RPMI7951 (cell line): Measurements from ENCODE around the gene PROK2. TPM values are rescaled to one million over a fixed set of nuclear protein-coding genes. Genes with fewer than 3 reads are reported as not detected.

ENCODE experiments used
- DNase-seq: peaks from one replicate; pipeline ENCODE4 v3.0.0-alpha.2; 2012; ENCODE audit warnings: low read depth
- total RNA-seq: library from RNA; depleted of rRNA; stranded (reverse); fragments of >200 nt; shearing (Covaris generic); gene quantifications from 2 replicates; pipeline ENCODE4 v1.2.3, GENCODE V29; 2014; rRNA removed

Gene PROK2, protein sequence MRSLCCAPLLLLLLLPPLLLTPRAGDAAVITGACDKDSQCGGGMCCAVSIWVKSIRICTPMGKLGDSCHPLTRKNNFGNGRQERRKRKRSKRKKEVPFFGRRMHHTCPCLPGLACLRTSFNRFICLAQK
- not detected in 2 replicates for total RNA-seq

GRCh38 chr3:71784914-71785531 lies at the start of gene PROK2:
TSS of gene PROK2 (minus strand) at chr3:71785148. CDS start at chr3:71785052, 96 bp downstream.
- DNase-seq, result no peak

DNA sequence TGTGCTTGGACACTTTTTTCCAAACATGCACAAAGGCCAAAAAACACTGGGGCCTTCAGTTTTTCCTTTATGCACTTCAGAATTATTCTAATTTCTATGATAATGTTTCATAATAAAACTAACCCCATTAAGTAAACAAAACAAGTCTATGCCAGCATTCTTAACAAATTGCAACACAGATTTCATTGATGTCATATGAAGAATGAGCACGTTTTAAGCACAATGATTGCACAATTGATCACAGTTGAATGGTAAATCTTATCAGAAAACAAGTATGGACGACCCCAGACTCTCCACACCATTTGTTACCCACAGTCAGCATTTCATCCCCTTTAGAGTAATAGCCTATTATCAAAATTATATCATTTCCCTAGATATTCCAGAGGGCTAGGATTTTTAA lies 46.7 kb upstream of the PROK2 start:
- DNase-seq, result no peak

DNA sequence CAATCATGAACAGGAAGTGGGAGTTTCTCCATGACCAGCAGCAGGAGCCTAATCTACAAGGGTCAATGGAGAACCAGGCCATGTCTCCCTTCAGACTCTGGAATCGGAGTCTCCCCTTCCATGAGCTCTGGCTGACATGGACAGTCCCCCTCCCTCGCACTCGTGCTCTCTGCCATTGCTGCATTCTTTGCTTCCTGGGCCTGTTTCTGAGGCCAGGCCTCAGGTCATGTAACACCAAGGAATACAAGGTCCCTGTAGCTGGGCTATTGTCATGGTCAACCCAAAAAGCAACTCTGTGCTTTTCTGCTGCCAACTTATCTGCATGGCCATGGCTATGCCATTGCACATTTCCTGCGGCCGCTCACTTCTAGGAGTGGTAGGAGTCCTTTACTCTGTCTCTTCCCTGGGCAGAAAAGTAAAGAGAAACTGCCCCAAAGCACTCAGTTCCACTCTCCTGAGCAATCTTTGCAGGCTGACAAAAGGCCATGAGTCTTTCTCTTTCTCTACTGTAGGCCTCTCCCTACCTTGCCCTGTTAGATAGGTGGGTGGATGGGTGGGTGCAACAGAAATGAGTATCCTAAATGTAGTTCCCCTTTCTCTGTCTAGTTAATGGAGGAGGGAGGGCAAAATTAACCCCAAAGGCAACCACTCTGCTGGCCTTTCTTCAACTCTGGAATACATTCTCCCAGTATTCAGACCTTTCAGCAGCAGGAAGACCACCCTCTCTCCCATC lies 40.8 kb upstream of the PROK2 start:
- no peak for DNase-seq

GRCh38 chr3:71821116-71821515 lies 36.2 kb upstream of the PROK2 start:
- DNase-seq, result no peak

DNA sequence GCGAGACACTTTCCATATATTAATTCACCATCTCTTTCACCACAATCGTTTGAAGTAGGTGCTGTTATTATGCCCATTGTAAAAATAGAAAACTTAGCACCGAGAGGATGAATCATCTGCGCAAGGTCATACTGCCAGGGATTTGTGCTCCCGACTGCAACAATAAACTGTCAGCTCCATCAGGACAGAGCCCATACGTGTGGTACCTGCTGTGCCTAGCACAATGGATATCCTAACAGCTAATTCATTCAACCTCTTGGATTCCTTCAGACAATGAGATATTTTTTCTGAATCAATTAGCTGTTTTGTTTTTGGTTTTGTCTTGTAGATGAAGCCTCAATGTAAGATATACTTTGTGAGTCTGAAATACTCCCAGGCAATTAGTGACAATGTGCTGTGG lies 32.3 kb upstream of the PROK2 start:
- no peak for DNase-seq

DNA sequence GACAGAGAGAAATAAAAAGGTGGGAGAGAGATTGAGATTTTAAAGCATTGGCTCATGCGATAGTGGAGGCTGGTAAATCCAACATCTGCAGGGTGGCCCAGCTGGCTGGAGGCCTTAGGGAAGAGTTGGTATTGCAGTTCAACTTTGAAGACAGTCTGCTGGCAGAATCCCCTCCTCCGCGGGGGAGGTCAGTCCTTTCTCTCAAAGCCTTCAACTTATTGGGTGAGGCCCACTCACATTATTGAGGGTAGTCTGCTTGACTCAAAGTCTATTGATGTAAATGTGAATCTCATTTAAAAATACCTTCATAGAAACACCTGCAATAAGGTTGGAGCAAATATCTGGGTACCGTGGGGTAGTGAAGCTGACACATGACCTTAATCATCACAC lies 31.8 kb upstream of the PROK2 start:
- DNase-seq, result no peak

GRCh38 chr3:71815340-71816067 lies 30.6 kb upstream of the PROK2 start:
- no peak for DNase-seq

- DNase-seq, result no peak
Measured at GRCh38 chr3:71813704-71814103, 28.8 kb upstream of the PROK2 start.

GRCh38 chr3:71813073-71813472 lies 28.1 kb upstream of the PROK2 start:
- DNase-seq, result no peak

GRCh38 chr3:71810056-71810455 lies 25.1 kb upstream of the PROK2 start:
- no peak for DNase-seq

- no peak for DNase-seq
Measured at GRCh38 chr3:71809321-71810026, 24.5 kb upstream of the PROK2 start.

DNA sequence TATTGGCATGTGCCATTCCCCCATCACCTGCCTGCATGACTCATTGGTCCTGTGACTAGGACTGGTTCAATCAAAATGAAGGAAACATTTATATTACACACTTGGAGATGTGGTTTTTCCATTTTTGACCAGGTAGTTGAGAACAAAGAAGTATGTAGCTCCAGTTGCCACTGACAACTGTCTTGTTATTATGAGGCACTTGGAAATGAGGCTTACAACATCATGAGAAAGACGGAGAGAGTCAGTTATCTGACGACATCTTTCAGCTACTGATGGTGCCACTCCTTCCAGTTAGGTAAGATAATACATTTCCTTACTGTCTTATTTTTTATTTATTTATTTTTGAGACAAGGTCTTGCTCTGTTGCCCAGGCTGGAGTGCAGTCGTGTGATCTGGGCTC lies 21.8 kb upstream of the PROK2 start:
- no peak for DNase-seq

GRCh38 chr3:71805691-71806090 lies 20.7 kb upstream of the PROK2 start:
- DNase-seq, result no peak

DNA sequence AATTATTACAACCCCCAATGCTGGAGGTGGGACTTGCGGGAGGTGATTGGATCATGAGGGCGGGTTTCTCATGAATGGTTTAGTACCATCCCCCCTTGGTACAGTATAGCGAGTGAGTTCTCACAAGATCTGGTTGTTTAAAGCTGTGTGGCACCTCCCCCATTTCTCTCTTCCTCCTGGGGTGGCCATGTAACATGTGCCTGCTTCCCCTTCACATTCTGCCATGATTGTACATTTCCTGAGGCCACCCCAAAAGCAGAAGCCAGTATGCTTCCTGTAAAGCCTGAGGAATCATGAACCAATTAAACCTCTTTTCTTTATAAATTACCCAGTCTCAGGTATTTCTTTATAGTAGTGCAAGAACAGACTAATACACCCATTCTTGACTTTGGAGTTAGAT lies 20.3 kb upstream of the PROK2 start:
- DNase-seq, result no peak

DNA sequence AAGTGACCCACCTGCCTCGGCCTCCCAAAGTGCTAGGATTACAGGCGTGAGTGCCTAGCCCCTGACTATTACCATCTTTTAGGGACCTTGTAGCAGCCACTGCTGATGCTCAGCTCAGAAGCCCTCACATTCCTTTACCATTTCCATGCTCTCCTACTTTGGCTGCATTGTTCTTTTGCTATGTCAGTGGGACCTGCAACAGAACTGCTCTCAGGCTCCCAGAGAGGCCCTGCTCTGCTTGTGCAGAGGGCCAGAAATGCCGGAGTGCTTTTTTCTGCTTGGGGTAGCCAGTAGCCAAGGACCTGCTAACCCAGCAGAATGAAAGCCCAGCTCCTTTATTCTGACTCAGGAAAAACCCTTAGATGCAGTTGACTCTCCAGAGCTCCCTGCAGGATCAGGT lies 18.3 kb upstream of the PROK2 start:
- DNase-seq, result no peak

DNA sequence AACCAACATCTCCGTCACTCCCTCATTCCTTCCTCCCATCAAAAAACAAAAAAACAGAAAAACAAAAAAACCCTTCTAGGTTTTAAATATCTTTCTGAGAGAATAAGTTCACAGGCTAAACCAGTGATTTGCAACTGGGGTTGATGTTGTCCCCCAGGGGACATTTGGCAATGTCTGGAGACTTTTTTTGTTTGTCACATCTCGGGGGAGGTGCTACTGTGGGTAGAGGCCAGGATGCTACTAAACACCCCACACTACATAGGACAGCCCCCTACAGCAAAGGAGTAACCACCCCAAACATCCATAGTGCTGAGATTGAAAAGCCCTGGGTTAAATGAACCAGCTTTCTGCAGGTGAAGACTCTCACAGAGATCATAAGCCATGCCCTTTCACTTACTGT lies 17.0 kb upstream of the PROK2 start:
- no peak for DNase-seq

GRCh38 chr3:71800023-71800422 lies 15.1 kb upstream of the PROK2 start:
- DNase-seq, result no peak

DNA sequence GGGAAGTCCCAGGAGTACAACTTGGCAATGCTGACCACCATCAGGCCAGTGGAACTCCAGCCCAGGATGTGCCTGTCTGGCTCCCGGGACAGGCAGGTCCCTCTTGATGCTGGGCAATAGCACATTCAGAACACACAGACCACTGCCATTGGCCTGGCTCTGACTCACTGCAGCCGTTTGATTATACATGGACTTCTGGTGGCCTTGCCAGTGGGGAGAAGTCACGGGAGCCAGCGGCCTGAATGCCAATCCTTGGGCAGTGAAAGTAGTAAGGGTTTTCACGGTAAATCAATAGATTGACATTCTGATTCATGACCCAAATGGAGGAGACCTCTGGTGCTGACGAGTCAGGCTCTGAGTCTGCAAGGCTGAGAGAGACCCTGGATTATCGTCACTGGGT lies 12.5 kb upstream of the PROK2 start:
- DNase-seq, result no peak

DNA sequence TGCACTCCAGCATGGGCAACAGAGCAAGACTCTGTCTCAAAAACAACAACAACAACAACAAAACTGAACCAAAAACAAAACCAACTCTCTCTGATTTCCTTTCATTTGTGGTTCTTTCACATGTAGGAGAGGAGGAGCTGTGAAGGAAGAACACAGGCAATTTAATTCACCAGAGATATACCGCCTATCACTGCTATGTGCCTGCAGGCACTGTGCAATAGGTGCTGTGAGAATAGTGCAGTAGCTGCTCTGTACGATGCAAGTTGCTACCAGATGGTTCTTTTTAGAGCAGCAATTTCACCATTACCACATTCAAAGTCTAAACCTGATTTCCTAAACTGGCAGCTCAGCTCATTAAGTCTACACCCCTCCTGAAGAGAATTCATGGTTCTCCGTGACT lies 11.3 kb upstream of the PROK2 start:
- no peak for DNase-seq

GRCh38 chr3:71791634-71792033 lies 6.7 kb upstream of the PROK2 start:
- DNase-seq, result no peak

DNA sequence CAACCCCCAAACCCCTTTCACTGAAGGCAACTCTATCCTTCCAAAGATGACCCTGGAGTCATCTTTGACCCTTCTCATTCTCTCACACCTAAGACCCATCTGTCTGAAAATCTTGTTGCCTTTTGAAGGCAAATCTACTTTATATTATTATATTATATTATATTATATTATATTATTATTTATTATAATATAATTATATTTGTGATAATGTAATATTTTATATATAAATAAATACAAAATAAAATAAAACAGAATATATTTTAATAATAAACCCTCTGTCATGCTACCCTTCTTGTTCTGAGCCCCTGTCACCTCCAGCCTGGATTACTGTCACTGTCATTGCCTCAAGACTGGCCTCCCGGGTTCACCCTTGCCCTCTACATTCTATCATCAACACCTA lies 5.0 kb upstream of the PROK2 start:
- no peak for DNase-seq

DNA sequence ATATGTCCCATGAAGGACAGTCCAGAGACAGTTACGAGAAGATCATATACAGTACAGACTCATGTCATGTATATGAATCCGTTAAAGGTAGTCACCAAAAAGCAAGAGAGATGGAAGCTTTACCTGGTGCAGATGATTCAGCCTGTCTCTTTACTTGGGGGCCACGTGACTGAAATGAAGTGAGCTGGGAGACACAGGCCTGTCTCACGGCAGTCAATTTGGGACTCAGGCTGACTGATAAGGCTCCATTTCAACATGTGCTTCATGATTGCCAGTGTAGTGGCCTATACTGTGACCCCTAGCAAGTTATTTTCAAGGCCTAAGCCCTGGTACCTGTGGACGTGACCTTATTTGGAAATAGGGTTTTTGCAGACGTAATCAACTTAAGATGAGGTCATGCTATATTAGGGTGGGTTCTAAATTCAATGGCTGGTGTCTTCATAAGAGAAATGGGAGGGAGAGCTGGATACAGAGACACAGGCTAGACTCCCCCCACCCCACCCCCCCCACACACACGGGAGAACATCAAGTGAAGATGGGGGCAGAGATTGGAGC lies 3.0 kb upstream of the PROK2 start:
- DNase-seq, result no peak
